HG02852 (cell line): ENCODE results near the gene ABLIM2.

Source experiments
- ATAC-seq: cut with Tn5 transposase; IDR thresholded peaks from one replicate; pipeline ENCODE4 v1.9.1; 2021; ENCODE audit warnings: mild to moderate bottlenecking, moderate library complexity; ENCODE audit not compliant: unreplicated experiment

The ABLIM2 gene

GRCh38 chr4:8010618-8011017, 148.0 kb downstream of the ABLIM2 start:
- ATAC-seq = no peak

GRCh38 chr4:8009710-8010511, 148.7 kb downstream of the ABLIM2 start:
- no peak for ATAC-seq

GRCh38 chr4:8009097-8009496, 149.5 kb downstream of the ABLIM2 start:
- ATAC-seq = no peak

DNA sequence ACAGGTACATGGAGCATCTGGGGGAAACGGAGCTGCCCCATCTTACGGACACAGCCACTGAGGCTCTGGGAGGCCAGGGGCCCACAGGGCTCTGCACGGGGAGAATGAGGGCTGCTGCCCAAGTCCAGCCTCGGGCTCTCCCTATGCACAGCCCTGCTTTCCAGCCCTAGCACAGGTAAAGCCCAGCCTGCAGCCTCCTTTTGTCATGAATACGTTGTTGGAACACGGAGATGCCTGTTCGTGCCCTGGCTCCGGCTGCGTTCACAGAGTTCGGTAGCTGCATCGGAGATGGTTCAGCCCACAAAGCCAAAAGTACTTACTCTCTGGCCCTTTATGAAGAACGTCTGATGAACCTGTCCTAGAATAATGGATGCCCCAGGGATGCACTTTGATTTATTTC, 150.2 kb downstream of the ABLIM2 start:
- ATAC-seq = no peak

DNA sequence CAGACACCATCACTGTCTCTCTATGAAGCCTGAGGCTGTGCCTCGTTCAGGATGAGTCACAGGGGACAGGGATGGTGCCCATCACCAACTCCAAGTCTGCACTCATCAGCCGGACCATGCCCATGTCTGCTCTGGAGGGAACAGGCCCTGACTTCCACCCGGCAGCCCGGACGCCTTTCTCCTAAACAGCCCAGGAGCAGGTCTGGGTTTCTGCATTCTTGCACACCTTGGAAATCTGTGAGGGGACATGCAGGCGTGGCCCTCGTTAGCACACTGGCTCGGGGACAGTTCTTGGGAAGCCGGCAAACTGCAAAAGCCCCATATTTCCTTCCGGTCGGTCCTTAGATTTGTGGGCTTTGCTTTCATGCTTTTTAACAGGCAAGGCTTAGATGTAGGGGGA, 151.0 kb downstream of the ABLIM2 start:
- ATAC-seq = no peak

DNA sequence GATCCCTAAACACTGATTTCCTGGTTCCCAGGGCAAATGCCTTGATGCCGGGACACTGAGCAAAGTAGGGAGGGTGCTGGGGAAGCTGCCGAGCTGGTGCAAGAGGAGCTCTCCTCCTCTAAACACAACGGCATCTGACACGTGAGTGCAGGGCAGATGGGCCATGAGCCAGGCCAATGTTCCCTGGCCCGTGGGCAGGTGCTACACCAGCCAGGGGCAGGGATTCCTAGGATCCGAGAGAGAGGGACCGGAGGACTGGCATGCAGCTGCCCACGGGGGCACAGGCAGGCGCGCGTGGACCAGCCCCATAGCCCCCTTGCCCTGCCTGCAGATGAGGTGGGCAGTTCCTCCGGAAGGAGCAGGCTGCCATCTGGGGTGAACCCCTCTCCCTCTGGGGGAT, 152.1 kb downstream of the ABLIM2 start:
- ATAC-seq = no peak

DNA sequence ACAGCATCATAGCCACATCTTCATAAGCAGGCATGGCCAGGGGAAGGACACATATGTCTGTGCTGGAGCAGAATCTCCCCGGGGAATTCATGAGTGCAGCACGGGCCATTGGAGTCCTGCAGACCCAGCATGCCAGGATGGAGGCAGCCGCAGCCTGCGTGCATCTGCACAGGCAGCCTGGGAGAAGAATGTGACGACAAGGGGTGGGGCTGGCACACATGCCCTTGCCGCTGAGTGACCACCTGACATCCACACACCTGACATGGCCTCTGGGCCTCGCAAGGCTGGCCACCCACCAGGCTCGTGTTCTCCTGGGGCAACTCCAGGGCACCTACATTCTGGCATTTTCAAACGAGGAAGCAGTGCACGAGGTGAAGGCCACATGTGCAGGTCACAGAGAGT, 152.8 kb downstream of the ABLIM2 start:
- no peak for ATAC-seq

GRCh38 chr4:8005033-8005808, 153.4 kb downstream of the ABLIM2 start:
- no peak for ATAC-seq

GRCh38 chr4:8004066-8004465, 154.5 kb downstream of the ABLIM2 start:
- no peak for ATAC-seq

- no peak for ATAC-seq
These were observed 155.9 kb downstream of the ABLIM2 start for GRCh38 chr4:8002525-8003309.

DNA sequence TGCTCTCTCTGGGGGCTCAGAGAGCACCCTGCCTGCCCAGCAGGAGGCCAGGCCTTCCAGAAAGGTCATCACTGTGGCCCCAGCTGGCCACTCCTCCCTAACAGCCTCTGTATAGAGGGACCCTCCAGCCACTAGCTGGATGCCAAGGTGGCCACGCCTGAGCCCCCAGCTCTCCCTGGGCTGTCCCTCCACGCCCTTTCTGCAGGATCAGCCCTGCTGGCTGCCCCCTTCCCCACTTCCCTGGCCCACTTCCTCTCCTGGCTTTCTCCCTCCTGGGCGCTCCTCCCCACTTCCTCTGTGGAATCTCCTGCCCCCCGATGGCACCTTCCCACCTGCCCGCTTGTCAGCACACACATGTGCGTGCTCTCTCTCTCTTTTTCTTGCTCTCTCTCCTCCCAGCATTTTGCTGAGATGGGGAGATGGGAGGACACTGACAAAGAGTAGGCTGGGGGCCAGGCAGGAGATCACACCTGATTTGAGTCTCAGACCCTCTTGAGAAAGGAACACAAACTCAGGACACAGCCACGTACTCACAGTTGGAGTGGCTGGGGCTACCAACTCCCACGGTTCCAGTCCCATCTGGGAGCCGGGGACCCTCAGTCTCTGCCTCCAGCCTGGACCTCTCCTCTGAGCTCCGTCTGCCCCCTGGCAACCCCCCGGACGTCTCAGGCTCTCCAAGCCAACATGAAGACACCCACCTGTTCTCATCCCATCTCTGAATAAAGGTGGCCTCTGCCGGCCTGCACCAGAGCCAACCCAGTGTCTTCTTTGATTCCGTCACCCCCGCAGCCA, 156.9 kb downstream of the ABLIM2 start:
- ATAC-seq = no peak

DNA sequence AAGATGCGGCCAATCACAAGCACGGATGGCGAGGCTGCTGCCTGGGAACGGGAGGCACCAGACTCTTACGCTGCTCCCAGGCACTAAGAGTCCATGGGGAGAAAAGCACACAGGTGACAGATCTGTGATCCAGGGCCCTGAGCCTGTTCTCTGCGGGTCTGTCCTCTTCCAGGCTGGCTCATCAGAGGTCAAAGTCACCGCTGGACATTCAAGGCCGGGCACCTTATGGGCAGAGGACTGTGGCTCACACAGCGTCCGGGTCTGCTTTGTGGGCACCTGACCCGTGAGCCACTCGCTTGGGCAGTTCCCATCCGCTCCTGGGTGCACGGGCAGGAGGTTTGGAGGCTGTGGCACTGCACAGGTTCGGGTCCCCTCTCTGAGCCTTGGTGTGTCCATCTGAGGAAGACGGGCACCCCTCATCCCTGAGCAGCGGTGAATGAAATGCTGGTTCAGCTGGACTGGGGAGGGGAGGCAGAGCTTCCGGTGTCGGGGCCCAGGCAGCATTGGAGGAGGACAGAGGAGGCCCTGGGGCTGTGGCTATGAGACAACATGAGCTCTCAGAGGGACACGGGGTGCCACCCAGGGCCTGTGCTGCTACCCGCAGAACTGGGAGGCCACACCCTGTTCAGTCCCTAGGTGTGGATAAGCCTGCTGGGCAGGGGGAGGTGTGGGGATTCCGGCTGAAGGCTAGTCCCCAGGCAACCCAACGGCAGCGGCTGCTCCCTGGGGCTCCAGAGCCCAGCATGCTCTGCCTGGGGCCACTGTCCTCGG, 157.7 kb downstream of the ABLIM2 start:
- no peak for ATAC-seq

DNA sequence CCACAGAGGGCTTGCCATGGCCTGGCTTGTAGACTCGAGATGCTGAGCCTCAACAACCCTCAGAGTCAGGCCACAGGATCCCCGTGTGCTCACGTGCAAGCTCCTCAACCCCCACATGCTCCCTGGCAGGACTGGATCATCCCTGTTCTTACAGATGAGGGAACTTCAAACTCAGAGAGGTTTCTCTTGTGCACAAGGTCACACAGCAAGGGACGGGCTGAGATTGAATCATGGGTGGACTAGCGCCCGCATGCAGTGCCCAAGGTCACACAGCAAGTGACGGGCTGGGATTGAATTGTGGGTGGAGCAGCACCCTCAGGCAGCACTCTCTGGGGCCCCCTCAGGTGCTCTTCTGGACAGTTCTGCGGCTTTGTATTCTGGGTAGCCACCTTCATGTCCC, 158.4 kb downstream of the ABLIM2 start:
- no peak for ATAC-seq

DNA sequence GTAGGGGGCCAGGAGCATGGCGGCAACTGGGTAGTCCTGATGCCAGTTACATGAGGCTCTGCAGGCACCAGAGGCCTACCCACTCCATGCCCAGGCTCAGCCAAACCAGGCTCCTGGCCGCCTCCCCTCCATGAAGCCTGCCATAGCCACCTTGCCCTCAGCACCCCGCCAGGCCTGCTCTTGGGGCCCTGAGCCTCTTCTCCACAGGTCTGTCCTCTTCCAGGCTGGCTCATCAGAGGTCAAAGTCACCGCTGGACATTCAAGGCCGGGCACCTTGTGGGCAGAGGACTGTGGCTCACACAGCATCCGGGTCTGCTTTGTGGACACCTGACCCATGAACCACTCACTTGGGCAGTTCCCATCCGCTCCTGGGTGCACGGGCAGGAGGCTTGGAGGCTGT, 158.9 kb downstream of the ABLIM2 start:
- ATAC-seq = no peak

DNA sequence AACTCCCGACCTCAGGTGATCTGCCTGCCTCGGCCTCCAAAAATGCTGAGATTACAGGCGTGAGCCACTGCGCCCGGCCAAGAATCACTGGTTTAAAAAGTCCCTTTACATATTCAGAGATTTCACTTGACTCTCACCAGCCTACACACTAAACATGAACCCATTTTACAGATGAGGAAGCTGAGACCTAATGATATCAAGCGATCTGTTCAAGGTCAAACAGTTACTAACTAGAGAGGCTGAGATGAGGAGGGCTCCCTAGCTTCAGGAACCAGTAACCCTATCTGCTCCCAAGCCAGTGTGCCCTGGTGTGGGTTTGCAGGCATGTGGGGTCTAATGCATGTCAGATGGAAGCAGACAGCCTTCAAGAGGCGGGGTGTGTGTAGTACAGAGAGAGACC, 159.3 kb downstream of the ABLIM2 start:
- ATAC-seq = no peak

- no peak for ATAC-seq
These were observed 160.2 kb downstream of the ABLIM2 start for GRCh38 chr4:7998447-7998846.

DNA sequence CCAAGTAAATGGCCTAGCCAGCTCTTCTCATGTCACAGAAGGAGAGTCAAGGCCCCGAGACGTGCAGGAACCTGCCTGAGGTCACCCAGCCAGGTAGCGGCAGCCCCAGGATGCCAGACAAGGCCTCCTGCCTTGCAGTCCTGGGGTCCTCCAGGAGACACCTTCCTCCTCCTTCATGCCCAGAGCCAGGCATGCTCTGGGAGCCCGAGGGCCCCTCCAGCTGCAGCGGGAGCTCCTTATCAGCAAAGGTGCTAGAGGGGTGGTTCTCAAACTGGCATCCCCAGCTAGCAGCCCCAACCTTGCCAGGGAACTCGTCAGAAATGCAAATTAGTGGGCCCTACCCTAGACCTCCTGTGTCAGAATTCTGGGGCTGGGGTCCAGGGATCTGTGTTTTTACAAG, 162.7 kb downstream of the ABLIM2 start:
- no peak for ATAC-seq

DNA sequence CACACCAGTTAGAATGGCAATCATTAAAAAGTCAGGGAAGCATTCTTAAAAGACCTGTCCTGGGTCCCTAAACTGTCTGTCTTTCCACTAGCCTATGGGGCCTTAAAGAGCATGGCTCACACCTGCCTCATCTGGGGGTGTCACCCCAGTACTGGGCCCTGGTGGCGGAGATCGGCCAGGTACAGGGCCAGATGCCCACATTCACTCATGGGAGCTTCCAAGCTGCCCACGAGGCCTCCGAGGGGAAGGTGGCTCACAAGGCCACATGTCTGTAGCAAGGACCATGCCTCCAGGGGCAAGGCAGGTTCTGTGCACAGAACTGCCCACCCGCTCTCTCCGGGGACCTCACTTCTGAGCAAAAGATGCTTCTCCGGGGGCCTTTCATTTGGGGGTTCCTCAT, 163.5 kb downstream of the ABLIM2 start:
- ATAC-seq = no peak

DNA sequence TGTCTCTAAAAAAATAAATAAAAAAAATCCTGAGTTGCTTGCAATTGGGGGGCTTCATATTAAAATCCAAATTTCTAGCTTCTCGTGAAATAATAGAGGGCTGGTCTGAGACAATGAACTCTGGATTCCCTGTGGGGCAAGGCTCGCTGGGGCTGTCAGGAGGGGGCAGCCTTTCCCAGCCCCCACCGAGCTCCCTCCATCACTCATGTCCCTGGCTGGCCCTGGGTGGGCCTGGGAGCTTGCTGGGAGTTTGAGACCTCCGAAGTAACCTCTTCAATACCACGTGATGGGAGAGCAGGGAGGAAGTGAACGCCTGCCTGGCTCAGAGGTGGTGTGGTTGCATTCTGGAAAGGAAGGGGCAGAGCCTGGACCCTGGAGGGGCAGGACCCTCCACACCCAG, 164.9 kb downstream of the ABLIM2 start:
- no peak for ATAC-seq

DNA sequence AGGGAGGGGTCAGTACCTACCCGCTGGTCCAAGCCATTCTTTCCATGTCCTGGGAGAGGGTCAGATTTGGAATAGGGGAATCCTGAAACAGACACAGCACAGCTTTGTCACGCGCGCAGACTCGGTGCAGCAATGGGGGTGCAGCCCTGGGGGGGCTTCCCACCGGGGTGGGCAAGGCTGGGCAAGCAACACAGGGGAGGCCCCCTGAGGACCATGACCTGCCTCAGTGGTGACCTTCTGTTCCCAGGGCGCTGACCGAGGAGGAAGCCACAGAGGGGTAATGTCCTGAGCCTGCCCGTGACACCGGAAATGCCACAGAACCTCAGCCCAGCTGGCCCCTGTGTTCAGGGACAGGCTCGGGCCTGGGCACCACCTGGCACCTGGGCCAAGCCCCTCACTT, 165.8 kb downstream of the ABLIM2 start:
- no peak for ATAC-seq
